Measurements from ENCODE around the gene MATN1. TPM values are rescaled to one million over a fixed set of nuclear protein-coding genes. Genes with fewer than 3 reads are reported as not detected.

MATN1 gene
- total RNA-seq, 1 donor from 2014 or later = 0.85 TPM

GRCh38 chr1:30765556-30766434 is 42.4 kb upstream of the MATN1 start:
- Histone ChIP-seq H3K27me3 (no peaks in the 10 kb centered on the region), H3K4me3 (no peak overlapping the region), H3K9me3 (no peaks in the 10 kb centered on the region), H3K4me1 (peaks cover 11 to 34% of the 10 kb centered on the region in 2 donors), H3K36me3 (no peaks in the 10 kb centered on the region), H3K27ac (no peak overlapping the region)
- intact Hi-C loops (cut with DNase I) = no loop called here
- DNase-seq (ENCODE audit: low spot score in 2 of 2) = no peak
- TF ChIP-seq CTCF (IDR thresholded peaks at IDR 0.05) = no peak

GRCh38 chr1:30764939-30765555 is 41.7 kb upstream of the MATN1 start:
- Histone ChIP-seq H3K36me3 (no peaks in the 10 kb centered on the region), H3K27ac (no peak overlapping the region), H3K9me3 (no peaks in the 10 kb centered on the region), H3K4me3 (no peak overlapping the region), H3K4me1 (peaks cover 11 to 30% of the 10 kb centered on the region in 2 donors), H3K27me3 (no peaks in the 10 kb centered on the region)
- TF ChIP-seq CTCF (IDR thresholded peaks at IDR 0.05) = no peak
- DNase-seq (ENCODE audit: low spot score in 2 of 2) = no peak
- intact Hi-C loops (cut with DNase I) = no loop called here

- peak overlapping the region; percentile 70 to 73 for H3K27ac ChIP-seq
- TF ChIP-seq CTCF (IDR thresholded peaks at IDR 0.05) = no peak
- no peak for DNase-seq (ENCODE audit: low spot score in 2 of 2)
- no peaks in the 10 kb centered on the region for H3K36me3 ChIP-seq
- intact Hi-C loops (cut with DNase I) = no loop called here
- no peaks in the 10 kb centered on the region for H3K9me3 ChIP-seq
- H3K4me3 ChIP-seq = no peak overlapping the region
- peaks cover 11 to 26% of the 10 kb centered on the region in 2 donors for H3K4me1 ChIP-seq
- no peaks in the 10 kb centered on the region for H3K27me3 ChIP-seq
Observed at GRCh38 chr1:30764396-30764795, 41.0 kb upstream of the MATN1 start.

- Histone ChIP-seq H3K4me3 (no peak overlapping the region), H3K27me3 (no peaks in the 10 kb centered on the region), H3K9me3 (no peaks in the 10 kb centered on the region), H3K27ac (peak overlapping the region; percentile 70 to 73), H3K4me1 (peaks cover 11 to 26% of the 10 kb centered on the region in 2 donors), H3K36me3 (no peaks in the 10 kb centered on the region)
- no peak for DNase-seq (ENCODE audit: low spot score in 2 of 2)
- intact Hi-C loops (cut with DNase I) = no loop called here
- TF ChIP-seq CTCF (IDR thresholded peaks at IDR 0.05) = no peak
Observed at GRCh38 chr1:30763651-30764248, 40.4 kb upstream of the MATN1 start.

- Histone ChIP-seq H3K36me3 (no peaks in the 10 kb centered on the region), H3K9me3 (no peaks in the 10 kb centered on the region), H3K4me3 (no peak overlapping the region), H3K27me3 (no peaks in the 10 kb centered on the region), H3K4me1 (peaks cover 11 to 26% of the 10 kb centered on the region in 2 donors), H3K27ac (peak overlapping the region; percentile 70 to 73)
- no peak for DNase-seq (ENCODE audit: low spot score in 2 of 2)
- no peak for TF ChIP-seq CTCF (IDR thresholded peaks at IDR 0.05)
- intact Hi-C loops (cut with DNase I) = no loop called here
Observed at GRCh38 chr1:30762930-30763650, 39.7 kb upstream of the MATN1 start.

Data from ascending aorta (tissue), 2 donors.